Measurements from ENCODE around the gene COL4A6.

Gene COL4A6

GRCh38 chrX:108270739-108271396 is 167.4 kb downstream of the COL4A6 start:
- DNase-seq (ENCODE audit: low spot score) = no peak

- no peak for DNase-seq (ENCODE audit: low spot score)
Observed at GRCh38 chrX:108270280-108270679, 167.9 kb downstream of the COL4A6 start.

GRCh38 chrX:108268434-108269080 is 169.7 kb downstream of the COL4A6 start:
- DNase-seq (ENCODE audit: low spot score) = no peak

GRCh38 chrX:108267557-108267956 is 170.7 kb downstream of the COL4A6 start:
- DNase-seq (ENCODE audit: low spot score) = no peak

- DNase-seq (ENCODE audit: low spot score) = no peak
Observed at GRCh38 chrX:108264376-108264775, 173.8 kb downstream of the COL4A6 start.

GRCh38 chrX:108261549-108262203 is 176.5 kb downstream of the COL4A6 start:
- DNase-seq (ENCODE audit: low spot score) = no peak

- DNase-seq (ENCODE audit: low spot score) = no peak
Observed at GRCh38 chrX:108257556-108257955, 180.7 kb downstream of the COL4A6 start.

GRCh38 chrX:108254636-108255035 is 183.6 kb downstream of the COL4A6 start:
- no peak for DNase-seq (ENCODE audit: low spot score)

- no peak for DNase-seq (ENCODE audit: low spot score)
Observed at GRCh38 chrX:108250654-108251579, 187.3 kb downstream of the COL4A6 start.

- no peak for DNase-seq (ENCODE audit: low spot score)
Observed at GRCh38 chrX:108246304-108246954, 191.8 kb downstream of the COL4A6 start.

- DNase-seq (ENCODE audit: low spot score) = no peak
Observed at GRCh38 chrX:108245462-108245861, 192.8 kb downstream of the COL4A6 start.

GRCh38 chrX:108235986-108236385 is 202.2 kb downstream of the COL4A6 start:
- DNase-seq (ENCODE audit: low spot score) = no peak

- DNase-seq (ENCODE audit: low spot score) = peak; percentile 1
Observed at GRCh38 chrX:108230574-108230973, 207.6 kb downstream of the COL4A6 start.

- peak; percentile 30 for DNase-seq (ENCODE audit: low spot score)
Observed at GRCh38 chrX:108224727-108225621, 213.2 kb downstream of the COL4A6 start.

GRCh38 chrX:108224218-108224617 is 214.0 kb downstream of the COL4A6 start:
- DNase-seq (ENCODE audit: low spot score) = peak; percentile 1

GRCh38 chrX:108223585-108223984 is 214.6 kb downstream of the COL4A6 start:
- DNase-seq (ENCODE audit: low spot score) = no peak

GRCh38 chrX:108221301-108221864 is 216.8 kb downstream of the COL4A6 start:
- DNase-seq (ENCODE audit: low spot score) = no peak

GRCh38 chrX:108219949-108220601 is 218.1 kb downstream of the COL4A6 start:
- no peak for DNase-seq (ENCODE audit: low spot score)

GRCh38 chrX:108217876-108218275 is 220.3 kb downstream of the COL4A6 start:
- no peak for DNase-seq (ENCODE audit: low spot score)

Measured in pons (tissue), 1 donor.